Esophagus squamous epithelium (tissue), 4 donors: ENCODE measurements around the gene SLC7A8.

ENCODE experiments used
- CTCF ChIP-seq, 6 experiments: fragments of 450-650 bp in 4 of 6; fragments of 200-600 bp in 2 of 6; sonication (generic) in 2 of 6; IDR thresholded peaks; one replicate each; pipeline ENCODE4 v1.5.1; 2016 to 2019; ENCODE audit warnings: antibody characterized with exemption in 6 of 6, mild to moderate bottlenecking in 4 of 6, moderate library complexity in 4 of 6
- POLR2A ChIP-seq, 4 donors: fragments of 450-650 bp; IDR thresholded peaks; one replicate each; pipeline ENCODE4 v1.6.1; 2017; ENCODE audit warnings: antibody characterized with exemption in 4 of 4, mild to moderate bottlenecking in 4 of 4, moderate library complexity in 3 of 4

GRCh38 chr14:23215421-23215820, 32.0 kb upstream of the SLC7A8 start:
- TF ChIP-seq CTCF (IDR thresholded peaks at IDR 0.05) (no peak), POLR2A (IDR thresholded peaks at IDR 0.05) (no peak)
